CD4-positive, alpha-beta T cell treated with Interleukin-17A for 4 hours (primary cell): ENCODE data around the gene DNPH1.
A peak's percentile ranks its signal among the peaks of the same experiment; 100 is the strongest.

Experiments used
- DNase-seq: peaks from one replicate; pipeline ENCODE4 v3.0.0-alpha.2; 2020; ENCODE audit warnings: mixed read lengths

Gene DNPH1

DNA sequence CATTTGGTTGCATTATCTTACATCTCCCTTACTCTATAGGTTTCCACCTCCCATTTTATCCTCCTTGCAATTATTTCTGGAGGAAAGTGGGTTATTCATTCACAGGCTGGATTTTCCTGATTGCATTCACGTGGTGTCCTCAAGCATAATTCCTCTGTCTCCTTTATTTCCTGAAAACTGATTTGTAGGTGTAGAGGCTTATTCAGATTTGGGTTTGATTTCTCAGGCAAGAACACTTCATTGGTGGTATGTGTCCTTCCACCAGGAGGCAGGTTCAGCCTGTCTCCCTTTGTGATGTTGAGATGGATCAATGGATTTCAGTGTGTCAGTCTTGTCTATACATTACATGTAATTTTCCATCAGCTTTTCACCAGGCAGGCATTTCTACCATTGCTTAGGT, 17.3 kb downstream of the DNPH1 start:
- no peak for DNase-seq

DNA sequence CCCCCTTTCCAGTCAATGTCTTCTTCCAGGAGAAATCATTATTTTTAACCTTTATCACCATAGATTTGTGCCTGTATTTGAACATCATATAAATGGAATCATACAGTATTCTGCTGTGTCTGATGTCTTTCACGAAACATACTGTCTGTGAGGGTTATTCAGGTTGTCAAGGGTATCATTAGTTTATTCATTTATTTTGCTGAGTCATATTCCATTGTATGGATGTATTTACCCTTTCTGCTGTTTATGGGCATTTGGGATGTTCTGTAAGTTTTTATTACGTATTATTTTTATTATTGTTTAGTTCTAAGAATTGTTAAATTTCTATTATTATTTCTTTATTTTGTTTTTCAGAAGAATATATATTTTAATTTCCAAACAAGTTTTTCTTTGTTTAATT, 22.0 kb downstream of the DNPH1 start:
- DNase-seq, result no peak

DNA sequence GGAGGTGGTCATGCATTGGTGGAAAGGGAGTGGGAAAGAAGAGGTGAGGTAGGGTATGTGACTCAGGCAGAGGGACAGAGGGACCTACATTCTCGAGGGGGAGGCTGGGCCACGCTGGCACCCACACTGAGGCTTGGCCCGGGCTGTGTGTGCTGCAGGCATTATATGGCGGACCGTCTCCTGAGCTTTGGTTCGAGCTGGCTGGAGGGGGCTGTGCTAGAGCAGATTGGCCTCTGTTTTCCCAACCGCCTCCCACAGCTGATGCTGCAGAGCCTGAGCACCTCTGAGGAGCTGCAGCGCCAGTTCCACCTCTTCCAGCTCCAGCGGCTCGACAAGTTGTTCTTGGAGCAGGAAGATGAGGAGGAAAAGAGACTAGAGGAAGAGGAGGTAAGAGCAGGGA, 23.4 kb downstream of the DNPH1 start:
- DNase-seq, result no peak

DNA sequence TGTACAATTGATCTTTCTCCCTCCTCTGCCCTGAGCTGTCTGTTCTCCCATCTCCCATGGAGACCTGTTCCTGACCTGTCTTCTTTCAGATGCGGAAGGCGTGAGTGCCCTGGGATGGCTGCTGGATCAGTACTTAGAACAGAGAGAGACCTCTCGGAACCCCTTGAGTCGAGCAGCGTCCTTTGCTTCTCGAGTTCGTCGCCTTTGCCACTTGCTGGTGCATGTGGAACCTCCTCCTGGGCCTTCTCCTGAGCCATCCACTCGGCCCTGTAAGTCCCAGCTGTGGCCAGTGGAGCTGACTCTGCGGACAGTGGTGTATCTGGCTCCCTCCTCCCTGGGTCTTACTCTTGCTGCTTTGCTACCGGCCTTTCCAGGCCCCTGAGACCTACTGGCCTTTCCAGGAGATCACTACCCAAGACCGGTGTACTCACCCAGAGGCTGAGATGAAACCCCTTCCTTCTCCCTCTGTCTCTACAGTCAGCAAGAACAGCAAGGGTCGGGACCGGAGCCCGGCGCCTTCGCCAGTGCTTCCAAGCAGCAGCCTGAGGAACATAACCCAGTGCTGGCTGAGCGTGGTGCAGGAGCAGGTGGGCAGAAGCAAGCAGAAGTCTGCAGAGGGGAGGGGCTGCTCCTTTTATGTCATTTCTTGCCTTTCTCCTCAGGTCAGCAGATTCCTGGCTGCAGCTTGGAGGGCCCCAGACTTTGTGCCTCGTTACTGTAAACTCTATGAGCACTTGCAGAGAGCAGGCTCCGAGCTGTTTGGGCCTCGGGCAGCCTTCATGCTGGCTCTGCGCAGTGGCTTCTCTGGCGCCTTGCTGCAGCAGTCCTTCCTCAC, 24.8 kb downstream of the DNPH1 start:
- DNase-seq, result no peak

DNA sequence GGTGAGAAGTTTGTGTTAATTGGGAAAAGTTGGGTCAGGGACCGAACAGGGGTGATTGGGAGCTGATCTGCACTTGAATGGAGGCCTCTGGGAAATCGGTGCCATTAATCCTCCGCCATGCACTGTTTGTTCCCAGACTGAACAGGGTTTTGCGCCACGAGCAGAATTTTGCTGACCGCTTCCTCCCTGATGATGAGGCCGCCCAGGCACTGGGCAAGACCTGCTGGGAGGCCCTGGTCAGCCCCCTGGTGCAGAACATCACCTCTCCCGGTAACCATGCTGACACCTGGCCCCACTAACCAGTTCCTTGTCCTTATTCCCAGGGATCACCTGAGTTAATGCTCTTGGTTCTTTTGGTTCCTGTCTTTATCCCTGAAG, 25.6 kb downstream of the DNPH1 start:
- DNase-seq, result no peak

DNA sequence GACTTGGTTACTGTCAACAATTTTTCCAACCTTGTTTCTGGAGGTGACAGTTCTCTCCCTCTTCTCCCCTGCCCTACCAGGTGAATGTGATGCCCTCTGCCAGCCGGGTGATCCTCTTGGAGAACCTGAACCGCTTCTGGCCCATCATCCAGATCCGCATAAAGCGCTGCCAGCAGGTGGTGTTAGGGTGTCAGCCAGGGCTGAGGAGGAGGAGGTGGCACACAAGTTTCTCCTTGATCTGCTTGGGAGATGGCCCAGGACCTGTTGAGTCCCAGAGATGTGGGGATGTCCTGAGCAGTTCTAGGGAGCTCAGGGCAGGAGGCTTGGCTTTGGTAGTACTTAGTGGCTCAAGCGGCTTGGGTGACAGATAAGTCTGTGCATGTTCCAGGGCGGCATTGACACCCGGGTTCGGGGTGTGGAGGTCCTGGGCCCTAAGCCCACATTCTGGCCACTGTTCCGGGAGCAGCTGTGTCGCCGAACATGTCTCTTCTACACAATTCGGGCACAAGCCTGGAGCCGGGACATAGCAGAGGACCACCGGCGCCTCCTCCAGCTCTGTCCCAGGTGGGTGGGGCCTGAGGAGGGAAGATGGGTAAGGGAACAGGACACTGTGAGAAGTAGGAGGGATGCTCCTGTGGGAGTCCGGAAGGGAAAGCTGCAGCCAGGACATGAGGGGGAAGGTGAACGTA, 26.1 kb downstream of the DNPH1 start:
- no peak for DNase-seq

DNA sequence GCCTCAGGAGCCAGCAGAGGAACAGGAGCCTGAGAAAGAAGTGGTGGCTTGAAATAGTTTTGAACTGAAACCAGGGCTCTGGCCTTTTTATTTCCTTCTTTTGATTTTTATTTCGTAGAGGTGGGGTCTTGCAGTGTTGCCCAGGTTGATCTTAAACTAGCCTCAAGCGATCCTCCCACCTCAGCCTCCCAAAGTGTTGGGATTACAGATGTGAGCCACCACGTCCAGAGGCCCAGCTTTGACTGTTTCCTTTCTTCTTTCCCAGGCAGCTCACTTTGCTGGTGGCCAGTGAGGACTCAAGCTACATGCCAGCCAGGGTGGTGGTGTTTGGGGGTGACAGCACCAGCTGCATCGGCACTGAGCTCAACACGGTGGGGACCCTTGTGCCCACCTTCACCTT, 26.8 kb downstream of the DNPH1 start:
- DNase-seq, result no peak

DNA sequence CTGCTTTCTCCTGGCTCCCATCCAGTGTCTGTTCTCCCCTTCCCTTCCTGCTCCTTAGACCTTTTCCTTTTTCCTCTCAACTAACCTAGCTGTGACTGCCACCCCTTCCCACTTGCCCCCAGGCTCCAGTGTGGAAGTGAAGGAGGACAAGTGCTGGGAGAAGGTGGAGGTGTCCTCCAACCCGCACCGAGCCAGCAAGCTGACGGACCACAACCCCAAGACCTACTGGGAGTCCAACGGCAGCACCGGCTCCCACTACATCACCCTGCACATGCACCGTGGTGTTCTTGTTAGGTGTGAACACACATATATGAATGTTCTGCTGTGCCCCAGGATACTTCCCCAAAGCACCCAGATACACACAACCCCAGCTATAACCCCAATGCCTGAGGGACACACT, 28.7 kb downstream of the DNPH1 start:
- DNase-seq, result no peak

DNA sequence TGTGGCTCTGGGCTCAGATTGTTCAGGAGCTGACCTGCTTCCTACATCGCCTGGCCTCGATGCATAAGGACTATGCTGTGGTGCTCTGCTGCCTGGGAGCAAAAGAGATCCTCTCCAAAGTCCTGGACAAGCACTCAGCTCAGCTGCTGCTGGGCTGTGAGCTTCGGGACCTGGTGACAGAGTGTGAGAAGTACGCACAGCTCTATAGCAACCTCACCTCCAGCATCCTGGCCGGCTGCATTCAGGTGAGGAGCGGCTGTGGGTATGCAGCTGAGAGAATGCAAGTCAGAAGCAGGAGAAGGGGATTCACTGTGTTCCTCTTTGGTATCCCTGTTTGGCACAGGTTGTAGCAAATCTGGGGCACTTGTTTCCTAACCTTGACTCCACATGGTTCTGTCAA, 29.4 kb downstream of the DNPH1 start:
- DNase-seq, result no peak

DNA sequence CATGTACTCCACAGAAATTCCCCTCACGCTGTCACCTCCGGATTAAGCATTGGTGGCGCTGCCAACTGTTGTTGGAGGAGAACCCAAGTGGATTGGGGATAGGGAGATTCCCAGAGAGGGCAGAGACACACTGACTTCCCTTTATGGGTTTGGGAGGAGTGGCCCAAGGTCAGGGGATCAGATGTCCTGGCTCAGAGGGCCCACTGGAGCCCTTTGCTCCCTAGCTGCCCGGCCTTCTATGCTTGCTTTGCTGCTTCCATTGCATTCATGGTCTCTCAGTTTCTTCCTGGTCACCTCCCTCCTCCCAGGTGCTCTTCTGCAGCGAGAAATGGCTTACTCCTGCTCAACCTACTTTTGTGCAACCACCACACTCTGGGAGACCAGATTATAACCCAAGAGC, 32.9 kb downstream of the DNPH1 start:
- DNase-seq, result no peak

DNA sequence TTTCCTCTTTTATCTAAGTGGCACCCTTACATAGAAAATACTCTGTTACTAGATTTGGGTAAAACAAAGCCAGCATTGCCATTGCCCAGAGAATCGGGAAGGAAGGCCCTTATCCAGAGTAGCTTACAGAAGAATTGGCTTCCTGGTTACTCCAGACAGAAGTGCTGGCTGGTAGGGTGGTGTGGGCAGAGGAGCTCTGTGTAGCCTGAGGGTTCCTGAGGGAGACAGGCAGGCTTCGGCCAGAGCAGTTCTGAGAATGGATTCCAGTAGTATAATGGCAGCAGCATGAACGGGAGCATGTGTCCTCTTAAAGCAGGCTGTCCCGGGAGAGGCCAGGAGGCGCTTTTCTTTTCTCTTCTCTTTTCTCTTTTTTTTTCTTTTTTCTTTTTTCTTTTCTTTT, 35.4 kb downstream of the DNPH1 start:
- no peak for DNase-seq

DNA sequence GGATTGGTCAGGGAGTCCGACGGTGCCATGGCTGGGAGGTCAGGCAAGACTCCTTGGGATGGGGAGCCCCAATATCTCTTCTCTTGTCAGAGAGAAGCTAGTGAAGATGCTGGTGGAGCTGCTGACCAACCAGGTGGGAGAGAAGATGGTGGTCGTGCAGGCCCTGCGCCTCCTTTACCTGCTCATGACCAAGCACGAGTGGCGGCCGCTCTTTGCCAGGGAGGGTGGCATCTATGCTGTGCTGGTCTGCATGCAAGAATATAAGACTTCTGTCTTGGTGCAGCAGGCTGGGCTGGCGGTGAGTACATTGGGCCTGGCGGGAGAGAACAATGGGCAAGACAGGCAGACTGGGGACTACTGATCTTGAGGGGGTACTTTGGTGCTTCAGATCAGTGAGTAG, 36.4 kb downstream of the DNPH1 start:
- no peak for DNase-seq

DNA sequence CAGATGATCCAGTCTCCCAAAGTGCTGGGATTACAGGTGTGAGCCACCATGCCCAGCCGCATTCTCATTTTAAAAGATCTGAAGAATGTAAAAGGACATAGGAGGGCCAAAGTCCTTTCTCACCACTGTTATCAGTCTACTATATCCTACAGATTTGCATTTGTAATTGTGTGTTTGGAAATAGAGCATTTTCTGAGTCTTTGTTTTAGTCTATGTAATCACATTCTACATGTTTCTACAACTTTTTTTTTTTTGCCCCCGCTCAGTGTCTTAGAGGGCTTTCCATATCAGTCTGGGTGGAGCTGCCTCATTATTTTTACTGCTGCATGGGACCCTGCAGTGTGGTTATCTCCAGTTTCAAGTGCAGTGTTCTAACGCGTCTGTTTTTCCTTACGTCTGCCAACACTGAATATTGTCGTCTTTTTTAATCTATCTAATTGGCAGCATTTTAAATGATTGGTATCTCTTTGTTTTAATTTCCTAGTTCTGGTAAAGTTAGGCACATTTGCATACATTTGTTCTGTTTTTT, 39.4 kb downstream of the DNPH1 start:
- DNase-seq, result no peak

DNA sequence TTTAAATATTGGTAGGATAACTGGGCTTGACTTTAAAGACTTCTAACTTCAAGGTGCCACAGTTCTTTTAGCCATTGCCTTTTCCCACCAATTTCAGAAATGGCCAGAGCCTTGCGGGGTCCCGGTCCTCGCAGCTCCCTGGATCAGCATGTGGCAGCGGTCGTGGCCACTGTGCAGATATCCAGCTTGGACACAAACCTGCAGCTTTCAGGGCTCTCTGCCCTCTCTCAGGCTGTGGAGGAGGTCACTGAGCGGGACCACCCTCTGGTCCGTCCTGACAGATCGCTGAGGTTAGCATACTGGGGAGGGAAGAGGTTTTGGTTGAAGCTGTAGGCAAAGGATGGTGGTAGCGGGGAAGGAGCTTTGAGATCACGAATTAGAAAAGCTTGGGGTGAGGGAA, 40.9 kb downstream of the DNPH1 start:
- DNase-seq, result no peak

DNA sequence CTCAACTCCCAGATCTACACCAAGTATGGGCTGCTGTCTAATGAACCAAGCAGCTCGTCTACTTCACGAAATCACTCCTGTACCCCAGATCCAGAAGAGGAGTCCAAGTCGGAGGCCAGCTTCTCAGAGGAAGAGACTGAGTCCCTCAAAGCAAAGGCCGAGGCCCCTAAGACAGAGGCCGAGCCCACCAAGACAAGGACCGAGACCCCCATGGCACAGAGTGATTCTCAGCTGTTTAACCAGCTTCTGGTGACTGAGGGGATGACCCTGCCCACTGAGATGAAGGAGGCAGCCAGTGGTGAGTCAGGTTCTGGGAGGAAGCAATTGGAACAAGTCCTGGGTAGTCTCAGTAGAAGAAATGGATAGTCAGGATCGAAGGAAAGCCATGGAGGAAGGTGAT, 41.5 kb downstream of the DNPH1 start:
- DNase-seq, result no peak

DNA sequence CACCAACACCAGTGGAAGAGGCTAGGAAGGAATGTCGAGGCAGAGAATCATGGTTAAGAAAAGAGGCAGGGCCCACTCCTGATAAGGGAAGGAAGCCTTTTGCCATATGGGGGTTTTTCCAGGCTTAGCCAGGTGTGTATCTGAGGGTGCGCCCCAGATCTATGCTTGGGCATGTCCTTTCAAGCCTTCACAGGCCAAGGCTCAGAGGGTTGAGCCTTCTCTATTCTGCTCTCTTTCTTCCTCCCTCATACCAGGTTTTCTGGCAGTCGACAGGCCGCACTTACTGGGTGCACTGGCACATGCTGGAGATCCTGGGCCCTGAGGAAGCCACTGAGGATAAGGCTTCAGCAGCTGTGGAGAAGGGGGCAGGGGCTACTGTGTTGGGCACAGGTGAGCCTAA, 42.6 kb downstream of the DNPH1 start:
- no peak for DNase-seq

DNA sequence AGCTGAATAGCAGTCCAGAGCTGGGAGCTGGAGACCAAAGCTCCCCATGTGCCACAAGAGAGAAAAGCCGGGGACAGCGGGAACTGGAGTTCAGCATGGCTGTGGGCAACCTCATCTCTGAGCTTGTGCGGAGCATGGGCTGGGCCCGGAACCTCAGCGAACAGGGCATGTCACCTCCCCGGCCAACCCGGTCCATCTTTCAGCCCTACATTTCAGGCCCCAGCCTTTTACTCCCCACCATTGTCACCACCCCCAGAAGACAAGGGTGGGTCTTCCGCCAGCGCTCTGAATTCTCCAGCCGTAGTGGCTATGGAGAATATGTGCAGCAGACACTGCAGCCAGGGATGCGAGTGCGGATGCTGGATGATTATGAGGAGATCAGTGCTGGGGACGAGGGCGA, 43.3 kb downstream of the DNPH1 start:
- no peak for DNase-seq

DNA sequence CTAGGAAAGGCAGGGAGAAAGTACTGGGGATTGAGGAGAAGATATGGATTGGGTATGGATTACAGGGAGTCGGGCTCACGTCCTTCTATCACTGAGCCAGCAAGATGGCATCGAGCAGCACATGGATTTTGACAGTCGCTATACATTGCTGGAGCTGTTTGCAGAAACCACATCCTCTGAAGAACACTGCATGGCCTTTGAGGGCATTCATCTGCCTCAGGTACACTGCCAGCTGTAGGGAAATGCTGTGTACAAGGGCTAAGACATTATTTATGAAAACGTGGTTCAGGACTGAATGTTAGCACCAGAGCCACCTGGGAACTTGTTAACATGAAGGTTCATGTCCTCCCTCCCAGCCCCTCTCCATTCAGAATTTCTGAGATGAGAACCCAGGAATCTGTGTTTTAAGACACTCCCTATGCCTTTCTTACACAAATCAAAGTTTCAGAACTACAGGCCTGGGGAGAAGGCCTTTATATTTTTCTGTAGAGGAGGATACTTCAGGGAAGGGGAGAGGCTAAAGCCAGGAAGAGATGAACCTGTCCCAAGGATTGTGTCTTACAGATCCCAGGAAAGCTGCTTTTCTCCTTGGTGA, 43.8 kb downstream of the DNPH1 start:
- peak; percentile 48 for DNase-seq

DNA sequence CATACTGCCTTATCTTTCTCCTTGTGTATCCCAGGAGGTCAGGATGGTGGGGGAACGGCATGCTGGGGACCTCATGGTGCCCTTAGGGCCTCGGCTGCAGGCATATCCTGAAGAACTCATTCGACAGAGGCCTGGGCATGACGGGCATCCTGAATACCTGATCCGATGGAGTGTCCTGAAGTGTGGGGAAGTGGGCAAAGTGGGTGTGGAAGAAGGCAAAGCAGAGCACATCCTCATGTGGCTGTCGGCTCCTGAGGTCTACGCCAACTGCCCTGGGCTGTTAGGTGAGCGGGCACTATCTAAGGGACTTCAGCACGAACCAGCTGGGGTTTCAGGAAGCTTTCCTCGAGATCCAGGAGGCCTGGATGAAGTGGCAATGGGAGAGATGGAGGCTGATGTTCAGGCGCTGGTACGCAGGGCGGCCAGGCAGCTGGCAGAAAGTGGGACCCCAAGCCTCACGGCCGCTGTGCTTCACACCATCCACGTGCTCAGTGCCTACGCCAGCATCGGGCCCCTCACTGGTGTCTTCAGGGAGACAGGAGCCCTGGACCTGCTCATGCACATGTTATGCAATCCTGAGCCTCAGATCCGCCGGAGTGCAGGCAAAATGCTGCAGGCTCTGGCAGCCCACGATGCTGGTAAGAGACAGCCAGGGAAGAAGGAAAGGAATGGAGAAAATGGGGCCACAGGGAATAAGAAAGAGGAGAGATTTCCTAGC, 44.9 kb downstream of the DNPH1 start:
- no peak for DNase-seq

DNA sequence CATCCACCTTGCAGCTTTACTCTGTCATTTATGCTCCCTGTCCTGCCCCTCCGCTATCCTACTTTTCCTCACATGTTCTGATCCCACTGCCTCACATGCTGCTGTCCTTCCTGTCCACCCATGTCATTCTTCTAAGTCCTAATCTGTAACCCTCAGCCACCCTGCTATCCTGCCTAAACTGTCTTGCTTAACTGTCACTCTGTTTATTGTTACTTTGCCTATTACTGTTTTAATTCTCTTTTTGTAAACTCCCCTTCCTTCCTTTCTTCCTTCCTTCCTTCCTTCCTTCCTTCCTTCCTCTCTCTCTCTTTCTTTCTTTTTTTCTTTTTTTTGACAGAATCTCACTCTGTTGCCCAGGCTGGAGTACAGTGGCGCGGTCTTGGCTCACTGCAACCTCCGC, 45.8 kb downstream of the DNPH1 start:
- no peak for DNase-seq

DNA sequence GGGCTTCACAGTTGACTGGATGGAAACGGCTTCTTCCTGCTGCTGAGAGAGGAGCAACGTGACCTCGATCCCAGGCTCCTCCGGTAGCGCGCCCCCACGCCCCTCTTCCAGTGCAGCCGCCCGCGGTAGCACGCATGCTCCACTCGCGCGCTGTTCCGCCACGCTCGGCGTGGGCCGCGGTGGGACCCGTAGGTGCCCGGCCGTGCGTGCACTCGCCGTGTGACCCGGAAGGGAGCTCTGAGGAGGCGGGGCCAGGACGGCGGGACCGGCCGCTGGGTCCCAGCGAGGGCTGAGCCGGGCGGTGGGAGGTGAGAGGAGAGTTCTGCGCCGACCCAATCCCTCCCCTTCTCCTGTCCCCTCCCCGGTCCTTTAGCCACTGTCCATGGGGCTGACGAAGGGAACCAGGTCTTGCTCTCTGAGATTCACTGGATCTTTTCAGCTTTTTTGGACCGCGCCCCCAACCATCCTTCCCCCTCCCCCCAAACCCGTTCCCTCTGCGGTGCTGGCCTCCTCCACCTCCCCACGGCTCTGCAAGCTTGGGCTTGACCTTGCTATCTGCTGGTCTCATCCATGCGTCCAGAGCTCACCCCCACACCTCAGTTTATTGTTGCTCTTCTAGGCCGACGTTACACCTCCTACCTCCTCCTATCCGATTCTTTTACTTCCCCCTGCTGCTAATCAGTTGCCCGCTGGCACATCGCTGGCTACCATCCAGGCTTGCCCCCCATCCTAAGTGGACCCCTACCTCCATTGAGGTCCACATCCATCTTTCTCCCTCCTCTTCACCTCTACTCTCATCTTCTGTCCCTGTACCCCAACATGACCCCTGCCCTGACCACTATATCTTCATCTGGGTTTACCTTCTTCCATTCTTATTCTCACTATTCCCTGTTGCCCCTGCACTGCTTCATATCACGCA, 47.1 kb downstream of the DNPH1 start, which contains the start of gene CUL9:
Gene CUL9 (plus strand): TSS at position 255 of the 919 bp plus-strand sequence. CDS start 2,115 bp downstream, outside the sequence.
- DNase-seq, result peak; percentile 88

DNA sequence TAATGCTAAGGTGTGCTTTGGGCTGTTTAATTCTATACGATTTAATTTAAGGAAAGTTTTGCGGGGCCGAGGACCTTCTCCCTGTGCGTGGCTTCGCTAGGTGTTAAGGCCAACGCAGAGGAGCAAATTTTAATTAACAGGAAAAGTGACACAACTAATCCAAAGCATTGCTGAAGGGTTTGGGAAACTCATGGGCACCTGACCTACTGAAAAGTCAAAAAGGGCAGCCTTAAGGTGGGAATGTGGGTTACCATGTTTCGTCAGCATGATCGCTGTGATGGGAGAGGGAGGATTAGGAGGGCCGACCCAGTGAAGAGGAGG, 47.7 kb downstream of the DNPH1 start:
- no peak for DNase-seq
